HG02938 (cell line): ENCODE data around the gene RRP36.
"Not testable (repeated sequence)": the region's sequence is repeated elsewhere in the genome, so short reads cannot be mapped to it uniquely, and the experiment has no call there.

Source experiments
- ATAC-seq: cut with Tn5 transposase; IDR thresholded peaks from one replicate; pipeline ENCODE4 v1.9.1; 2021; ENCODE audit warnings: mild to moderate bottlenecking, moderate library complexity; ENCODE audit not compliant: unreplicated experiment

RRP36 gene

GRCh38 chr6:43036712-43037111 is 15.3 kb downstream of the RRP36 start:
- no peak for ATAC-seq

- ATAC-seq: no peak
Observed at GRCh38 chr6:43037197-43037596, 15.8 kb downstream of the RRP36 start.

DNA sequence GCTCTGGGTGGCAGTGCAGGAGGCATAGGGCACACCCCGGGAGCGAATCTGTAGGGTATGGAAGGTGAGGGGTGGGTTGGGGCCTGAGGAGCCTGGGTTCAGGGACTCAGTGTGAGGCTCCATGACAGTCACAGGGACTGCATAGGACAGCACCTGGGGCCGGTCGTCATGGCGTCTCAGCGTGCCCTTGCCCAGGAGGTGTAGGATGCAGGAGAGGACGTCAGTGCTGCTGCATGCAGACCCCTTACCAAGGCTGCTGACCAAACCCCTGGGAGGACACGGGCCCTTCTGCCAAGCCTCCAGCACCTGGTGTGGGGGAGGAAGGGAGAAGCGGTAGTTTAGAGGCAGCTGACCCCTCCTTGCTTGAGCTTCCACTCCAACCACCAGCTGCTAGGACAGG is 16.3 kb downstream of the RRP36 start:
- no peak for ATAC-seq

GRCh38 chr6:43038727-43039126 is 17.3 kb downstream of the RRP36 start:
- ATAC-seq: no peak

DNA sequence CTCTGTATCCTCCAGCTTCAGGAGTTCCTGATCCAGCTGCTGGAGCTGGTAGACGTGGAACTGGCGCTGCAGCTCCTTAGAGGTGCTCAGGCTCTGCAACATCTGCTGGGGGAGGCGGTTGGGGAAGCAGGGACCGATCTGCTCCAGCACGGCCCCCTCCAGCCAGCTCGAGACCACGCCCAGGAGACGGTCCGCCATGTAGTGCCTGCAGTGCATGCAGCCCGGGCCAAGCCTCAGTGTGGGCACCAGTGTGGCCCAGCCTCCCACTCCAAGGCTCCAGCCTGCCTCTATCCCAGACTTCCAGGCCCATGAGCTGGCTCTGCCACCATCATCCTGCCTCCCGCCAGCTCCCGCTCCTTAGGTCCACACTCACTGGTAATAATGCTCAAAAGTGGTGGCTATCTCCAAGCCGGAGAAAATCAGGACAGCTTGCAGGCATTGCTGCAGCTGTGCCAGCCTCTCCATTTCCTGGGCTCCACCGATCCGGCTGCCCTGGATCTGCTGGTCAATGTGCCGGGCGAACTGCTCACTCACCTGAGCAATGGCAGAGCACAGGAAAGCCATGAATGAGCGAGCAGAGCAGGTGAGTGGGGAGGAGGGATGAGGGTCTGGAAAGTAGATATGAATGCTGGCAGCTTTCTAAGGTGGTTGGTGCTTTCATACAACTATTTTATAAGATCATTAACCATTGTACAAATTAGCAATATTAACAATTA is 19.3 kb downstream of the RRP36 start:
- ATAC-seq: no peak

- ATAC-seq: not testable (repeated sequence)
Observed at GRCh38 chr6:43041475-43041874, 20.1 kb downstream of the RRP36 start.

DNA sequence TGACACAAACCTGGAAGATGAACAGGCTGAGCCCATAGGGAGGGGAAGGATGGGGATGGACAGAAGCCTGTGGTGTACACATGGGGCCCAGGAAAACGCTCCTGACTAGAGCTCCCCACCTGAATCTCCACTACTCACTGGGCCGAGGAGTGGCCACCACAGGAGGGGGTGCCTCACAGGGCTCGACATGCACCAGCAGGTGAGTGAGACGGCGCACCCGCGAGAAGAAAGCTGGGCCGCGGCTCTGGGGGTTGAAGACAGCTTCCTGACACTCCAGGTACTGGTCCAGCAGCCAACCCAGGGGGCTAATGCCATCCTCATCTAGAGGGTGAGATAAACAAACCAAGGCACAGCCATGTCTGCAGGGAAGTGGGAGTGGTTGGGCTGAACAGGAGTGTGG is 21.9 kb downstream of the RRP36 start:
- no peak for ATAC-seq

DNA sequence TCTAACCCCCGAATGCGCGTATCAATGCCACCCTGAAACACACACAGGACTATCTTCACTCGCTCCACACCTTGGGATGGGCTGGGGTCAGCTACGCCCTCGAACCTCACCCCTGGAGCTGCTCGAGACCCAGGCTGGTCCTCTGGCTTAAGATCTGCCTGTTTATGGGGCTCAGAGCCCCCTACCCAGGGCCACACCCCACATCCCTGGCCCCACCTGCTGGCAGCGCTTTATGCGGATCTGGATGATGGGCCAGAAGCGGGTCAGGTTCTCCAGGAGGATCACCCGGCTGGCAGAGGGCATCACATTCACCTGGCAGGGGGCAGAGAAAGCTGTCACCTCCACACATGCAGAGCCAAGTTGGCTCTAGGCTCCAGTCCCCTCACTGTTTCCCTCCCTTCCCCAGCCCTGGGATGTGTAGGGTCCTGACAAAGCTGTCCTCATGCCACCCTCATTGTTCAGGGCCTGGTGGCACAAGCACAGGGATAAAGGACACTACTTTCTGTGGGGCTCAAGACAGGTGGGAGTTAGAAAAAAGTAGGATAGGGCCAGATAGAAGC is 24.0 kb downstream of the RRP36 start:
- no peak for ATAC-seq

GRCh38 chr6:43047998-43048397 is 26.6 kb downstream of the RRP36 start:
- no peak for ATAC-seq

DNA sequence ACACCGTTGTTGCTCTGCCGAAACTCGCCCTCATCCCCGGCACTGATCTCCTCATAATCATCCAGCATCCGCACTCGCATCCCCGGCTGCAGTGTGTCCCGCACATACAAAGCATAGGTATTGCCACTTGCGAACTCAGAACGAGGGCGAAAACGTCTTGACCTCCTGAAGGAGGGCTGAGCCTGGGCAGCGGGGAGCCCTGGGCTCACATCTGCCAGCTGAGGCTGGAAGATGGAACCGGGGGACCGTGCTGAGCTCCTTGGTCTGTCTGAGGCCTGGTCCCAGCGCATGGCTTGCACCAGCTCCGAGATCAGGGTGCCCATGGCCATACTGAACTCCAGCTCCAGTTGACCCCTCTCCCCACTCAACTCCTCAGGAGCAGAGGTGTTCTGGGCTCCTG is 29.6 kb downstream of the RRP36 start:
- no peak for ATAC-seq

DNA sequence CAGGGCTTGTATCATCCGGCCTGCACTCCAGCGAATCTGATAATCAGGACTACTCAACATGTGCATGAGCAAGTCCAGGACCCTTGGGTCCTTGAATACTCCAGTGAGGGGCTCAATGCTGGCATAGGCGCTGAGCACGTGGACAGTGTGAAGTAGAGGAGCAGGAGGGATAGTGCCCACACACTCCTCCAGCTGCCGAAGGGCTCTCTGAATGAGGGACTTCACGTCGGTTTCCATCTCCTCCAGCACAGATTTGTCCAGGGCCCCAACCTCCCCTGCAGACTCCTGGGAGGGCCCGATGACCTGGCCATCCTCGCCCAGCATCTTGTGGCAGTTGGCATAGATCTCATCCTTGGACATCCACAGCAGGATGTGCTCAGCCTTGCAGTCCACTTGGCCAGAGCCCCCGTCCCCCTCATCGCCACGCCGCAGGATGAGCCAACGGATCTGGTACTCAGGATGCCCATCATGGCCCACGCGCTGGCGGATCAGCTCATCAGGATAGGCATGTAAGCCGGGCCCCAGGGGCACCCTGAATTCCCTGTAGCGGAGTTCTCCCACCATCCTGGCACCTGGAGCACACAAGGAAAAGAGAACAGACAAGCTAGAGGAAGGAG is 30.9 kb downstream of the RRP36 start:
- no peak for ATAC-seq

DNA sequence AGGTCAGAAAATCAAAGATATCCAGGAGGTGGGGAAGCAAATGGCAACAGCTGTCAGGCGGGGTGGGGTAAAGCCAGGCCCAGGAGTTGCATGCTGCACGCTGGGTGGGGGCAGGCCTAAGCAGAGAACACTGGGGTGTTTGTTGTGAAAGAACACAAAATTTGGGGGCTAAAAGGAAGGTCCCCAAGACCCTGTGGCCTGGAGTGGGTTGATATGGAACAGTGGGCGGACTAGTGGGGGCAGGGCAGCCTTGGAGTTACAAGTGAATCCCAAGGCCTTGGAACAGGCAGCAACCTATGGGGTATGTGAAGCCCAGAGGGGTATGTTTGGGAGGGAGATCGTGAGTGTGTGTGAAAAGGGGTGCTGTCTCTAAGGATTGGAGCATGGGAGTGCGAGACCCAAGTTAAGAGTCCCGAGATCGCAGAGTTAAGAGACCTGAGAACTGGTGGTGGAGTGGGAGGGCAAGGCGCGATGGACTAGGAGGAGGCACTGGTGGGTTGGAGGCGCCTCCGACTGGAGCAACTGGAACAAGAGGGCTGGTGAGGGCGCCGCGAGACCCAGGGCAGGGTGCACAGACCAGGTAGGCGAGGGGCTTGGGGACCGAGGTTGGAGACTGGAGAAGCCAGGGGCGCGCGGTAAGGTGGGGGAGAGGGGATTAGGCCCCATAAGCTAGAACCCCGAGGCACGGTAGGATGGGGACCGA is 31.6 kb downstream of the RRP36 start:
- ATAC-seq: no peak

DNA sequence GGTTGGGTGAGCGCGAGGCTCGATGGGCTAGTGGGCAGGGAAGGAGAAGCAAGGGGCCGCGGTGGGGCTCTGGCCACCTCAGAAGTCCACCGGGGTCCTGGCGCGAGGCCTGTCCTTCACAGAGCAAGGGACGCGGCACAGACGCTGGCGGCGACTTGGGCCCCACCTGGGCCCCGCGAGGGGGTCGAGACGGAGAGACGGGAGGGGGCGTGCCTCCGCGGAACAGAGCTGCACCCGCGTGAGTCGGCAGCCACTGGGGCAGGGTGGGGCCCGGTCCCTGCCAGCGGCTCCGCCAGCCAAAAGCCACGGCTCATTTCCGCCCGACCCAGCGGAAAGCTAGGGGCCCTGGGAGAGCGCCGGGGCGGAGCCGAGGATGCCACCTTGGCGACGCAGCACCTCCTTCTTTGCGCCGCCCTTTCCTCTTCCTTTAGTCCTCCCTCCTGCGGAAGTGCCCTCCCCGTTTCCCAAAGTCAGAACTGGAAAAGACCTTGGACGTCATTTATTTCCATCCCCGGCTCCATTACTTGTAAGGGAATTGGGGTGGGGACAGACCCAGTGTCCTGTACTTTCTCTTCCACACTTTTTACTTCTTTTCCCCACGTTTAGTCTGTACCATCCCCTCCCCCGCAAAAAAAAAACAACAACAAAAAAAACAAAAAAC is 32.3 kb downstream of the RRP36 start, which contains the start of gene CUL7:
Gene CUL7 (minus strand): TSS at position 307 of the 661 bp plus-strand sequence. CDS start 1,063 bp downstream, outside the sequence.
- peak; percentile 66 for ATAC-seq

- ATAC-seq: no peak
Observed at GRCh38 chr6:43054206-43054943, 33.0 kb downstream of the RRP36 start.

- no peak for ATAC-seq
Observed at GRCh38 chr6:43055966-43056365, 34.5 kb downstream of the RRP36 start.

GRCh38 chr6:43058531-43058930 is 37.1 kb downstream of the RRP36 start:
- no peak for ATAC-seq

DNA sequence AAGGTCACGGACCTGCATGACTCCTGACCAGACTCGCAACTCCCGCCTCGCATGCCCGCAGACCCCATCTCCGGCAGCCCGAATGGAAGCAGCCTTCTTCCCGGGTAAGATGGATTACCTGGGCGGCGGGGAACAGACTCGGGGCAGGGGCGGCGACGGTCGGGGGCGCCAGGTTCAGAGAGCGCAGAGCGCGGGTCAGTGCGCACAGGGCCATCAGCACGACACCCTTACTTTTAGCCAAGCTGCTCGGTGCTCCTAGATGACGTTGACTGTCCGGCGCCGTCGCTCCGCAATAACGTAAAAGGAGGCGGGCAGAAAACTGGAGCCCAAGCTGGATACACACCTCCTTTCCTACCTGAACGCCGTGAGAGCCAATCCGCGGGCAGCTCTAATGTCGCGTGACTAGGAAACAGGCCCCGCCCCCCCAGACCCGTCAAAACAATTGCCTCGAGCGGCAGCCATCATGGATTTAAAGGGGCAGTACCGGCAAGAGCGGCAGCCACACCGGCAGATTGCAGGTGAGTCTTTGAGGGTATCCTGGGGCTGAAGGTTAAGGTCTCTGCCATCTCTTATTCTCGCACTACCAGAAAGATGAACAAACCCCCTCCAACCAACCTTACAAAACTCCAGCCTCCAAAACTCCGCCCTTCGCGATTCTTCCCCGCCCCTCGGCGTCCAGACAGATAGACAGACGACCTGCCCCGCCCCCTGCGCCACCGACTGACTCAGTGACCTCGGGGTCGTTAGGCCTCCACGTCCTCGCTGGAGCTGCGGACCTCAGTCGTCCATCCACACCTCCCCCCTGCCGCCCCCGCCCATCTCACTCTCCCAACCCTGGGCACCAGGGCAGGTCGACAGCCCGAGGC is 38.0 kb downstream of the RRP36 start, which contains the start of the genes KLC4 and MRPL2:
Gene KLC4 (plus strand): TSS at position 464 of the 866 bp plus-strand sequence. CDS start 1,705 bp downstream, outside the sequence.
Gene MRPL2 (minus strand): TSS at position 267 of the 866 bp plus-strand sequence. CDS start 53 bp downstream, at position 214.
- ATAC-seq: peak; percentile 89

DNA sequence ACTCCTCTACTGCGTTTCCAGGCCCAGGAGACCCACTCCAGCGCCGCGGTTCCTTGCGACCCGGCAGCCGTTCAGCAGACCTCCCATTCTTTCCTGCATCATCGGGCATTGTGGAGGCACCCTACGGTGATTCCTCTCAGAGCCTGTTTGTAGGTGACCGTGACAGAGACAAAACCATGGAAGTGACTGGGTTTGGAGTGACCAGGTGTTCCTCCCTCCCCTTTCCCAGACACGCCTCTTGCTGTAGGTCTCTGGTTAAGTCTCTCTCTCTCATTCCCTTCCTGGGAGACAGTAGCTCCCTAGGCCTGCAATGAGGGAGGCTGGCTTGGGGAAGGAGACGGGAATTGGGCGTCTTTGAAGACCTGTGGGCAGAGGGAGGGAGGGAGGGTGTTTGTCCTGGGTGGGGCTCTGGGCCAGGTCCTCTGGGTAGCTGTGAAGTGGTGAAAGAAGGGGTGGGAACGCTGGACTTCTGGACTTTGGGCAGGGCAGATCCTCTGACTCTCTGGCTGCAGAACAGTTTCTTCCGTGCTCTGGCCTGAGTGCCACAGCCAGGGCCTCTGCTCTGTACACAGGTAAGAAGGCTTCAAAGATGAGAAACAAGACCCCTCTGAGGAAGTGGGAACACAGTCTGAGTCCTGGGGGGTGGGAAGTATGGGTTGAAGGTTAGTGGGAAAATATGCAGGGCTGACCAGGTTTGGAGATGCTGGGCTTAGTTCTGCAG is 38.8 kb downstream of the RRP36 start:
- ATAC-seq: no peak
